AG09309 (cell line): Measurements from ENCODE around the gene SEC22C.
"Not testable (repeated sequence)": the region's sequence is repeated elsewhere in the genome, so short reads cannot be mapped to it uniquely, and the experiment has no call there.

Experiments used
- DNase-seq: peaks from one replicate; pipeline ENCODE4 v3.0.0-alpha.2; 2010; ENCODE audit warnings: low read depth
- H3K4me3 ChIP-seq: 2 replicates; pipeline ENCODE4 v1.5.1; 2011; ENCODE audit warnings: mild to moderate bottlenecking, low read depth, low read length, moderate library complexity; ENCODE audit not compliant: control insufficient read depth
- CTCF ChIP-seq: IDR thresholded peaks from 2 replicates; pipeline ENCODE4 v1.5.1; 2011; ENCODE audit warnings: mild to moderate bottlenecking, low read depth, low read length, inconsistent platforms; ENCODE audit not compliant: insufficient read depth, control insufficient read depth; ENCODE audit errors: missing control alignments

Gene SEC22C

DNA sequence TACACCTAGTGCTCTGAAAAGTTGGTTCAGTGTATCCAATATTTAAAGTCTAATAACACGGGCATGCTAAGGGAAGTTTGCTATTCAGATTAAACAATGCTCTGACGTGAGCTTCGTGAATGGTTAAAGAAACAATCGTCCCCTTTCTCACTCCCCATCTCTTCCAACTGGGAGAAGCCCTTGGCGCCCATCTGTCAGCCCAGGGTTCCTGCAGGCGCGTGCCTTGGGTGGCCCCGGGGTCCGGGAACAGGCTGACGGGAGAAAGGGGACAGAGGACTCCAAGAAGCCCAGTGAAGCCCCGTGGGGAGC, 413 bp downstream of the SEC22C start:
- no peak for DNase-seq
- TF ChIP-seq CTCF, result no peak
- peak overlapping the region; percentile 56 for H3K4me3 ChIP-seq

DNA sequence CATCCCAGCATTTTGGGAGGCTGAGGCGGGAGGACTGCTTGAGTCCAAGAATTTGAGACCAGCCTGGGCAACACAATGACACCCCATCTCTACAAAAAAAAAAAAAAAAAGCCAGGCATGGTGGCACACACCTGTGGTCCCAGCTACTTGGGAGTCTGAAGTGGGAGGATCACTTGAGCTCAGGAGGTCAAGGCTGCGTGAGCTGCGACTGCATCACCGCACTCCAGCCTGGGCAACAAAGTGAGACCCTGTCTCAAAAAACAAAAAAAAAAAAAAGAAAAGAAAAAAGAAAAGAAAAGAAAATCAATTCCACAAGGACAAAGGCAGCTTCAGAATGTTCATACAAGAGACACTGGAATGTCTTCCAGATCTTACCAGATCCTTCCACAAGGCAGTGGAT, 2.4 kb downstream of the SEC22C start:
- DNase-seq, H3K4me3 ChIP-seq: not testable (repeated sequence)

GRCh38 chr3:42578054-42578453, 3.7 kb downstream of the SEC22C start:
- no peak for DNase-seq
- TF ChIP-seq CTCF, result no peak
- no peak overlapping the region for H3K4me3 ChIP-seq

GRCh38 chr3:42575137-42575741, 6.5 kb downstream of the SEC22C start:
- DNase-seq, result no peak
- no peak overlapping the region for H3K4me3 ChIP-seq
- TF ChIP-seq CTCF, result no peak

GRCh38 chr3:42572278-42572677, 9.5 kb downstream of the SEC22C start:
- no peak for DNase-seq
- TF ChIP-seq CTCF, result peak; percentile 58
- no peak overlapping the region for H3K4me3 ChIP-seq

- DNase-seq, result no peak
- H3K4me3 ChIP-seq, result no peak overlapping the region
- no peak for TF ChIP-seq CTCF
These were observed 12.1 kb downstream of the SEC22C start for GRCh38 chr3:42569593-42570142.

GRCh38 chr3:42562047-42562907, 19.5 kb downstream of the SEC22C start:
- DNase-seq, result no peak
- no peak overlapping the region for H3K4me3 ChIP-seq
- no peak for TF ChIP-seq CTCF
